IPS-18a (cell line): ENCODE measurements around the gene RIC1.
"Not testable (repeated sequence)": the region's sequence is repeated elsewhere in the genome, so short reads cannot be mapped to it uniquely, and the experiment has no call there.

Experiments used
- H3K27ac ChIP-seq: one replicate; pipeline ENCODE4 v1.5.1; 2013; ENCODE audit warnings: low read length
- H3K27me3 ChIP-seq: one replicate; pipeline ENCODE4 v1.6.1; 2013; ENCODE audit warnings: mild to moderate bottlenecking, low read length; ENCODE audit not compliant: control insufficient read depth, insufficient read depth
- H3K36me3 ChIP-seq: one replicate; pipeline ENCODE4 v1.6.1; 2013; ENCODE audit warnings: low read depth, low read length; ENCODE audit not compliant: control insufficient read depth
- H3K4me1 ChIP-seq: one replicate; pipeline ENCODE4 v1.6.1; 2013; ENCODE audit warnings: low read depth, low read length; ENCODE audit not compliant: control insufficient read depth
- H3K4me3 ChIP-seq: one replicate; pipeline ENCODE4 v1.5.1; 2013; ENCODE audit warnings: low read length
- H3K9ac ChIP-seq: one replicate; pipeline ENCODE4 v1.6.1; 2013; ENCODE audit warnings: mild to moderate bottlenecking, low read length, moderate library complexity
- H3K9me3 ChIP-seq: one replicate; pipeline ENCODE4 v1.6.1; 2013; ENCODE audit warnings: low read depth, low read length; ENCODE audit not compliant: control insufficient read depth

The RIC1 gene

DNA sequence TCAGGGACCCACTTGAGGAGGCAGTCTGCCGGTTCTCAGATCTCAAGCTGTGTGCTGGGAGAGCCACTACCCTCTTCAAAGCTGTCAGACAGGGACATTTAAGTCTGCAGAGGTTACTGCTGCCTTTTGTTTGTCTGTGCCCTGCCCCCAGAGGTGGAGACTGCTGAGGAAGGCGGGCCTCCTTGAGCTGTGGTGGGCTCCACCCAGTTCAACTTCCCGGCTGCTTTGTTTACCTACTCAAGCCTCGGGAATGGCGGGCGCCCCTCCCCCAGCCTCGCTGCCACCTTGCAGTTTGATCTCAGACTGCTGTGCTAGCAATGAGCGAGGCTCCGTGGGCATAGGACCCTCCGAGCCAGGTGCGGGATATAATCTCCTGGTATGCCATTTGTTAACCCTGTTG lies 54.7 kb downstream of the RIC1 start:
- H3K9me3 ChIP-seq, H3K4me1 ChIP-seq, H3K27me3 ChIP-seq, H3K36me3 ChIP-seq, H3K27ac ChIP-seq, H3K9ac ChIP-seq, H3K4me3 ChIP-seq: not testable (repeated sequence)

DNA sequence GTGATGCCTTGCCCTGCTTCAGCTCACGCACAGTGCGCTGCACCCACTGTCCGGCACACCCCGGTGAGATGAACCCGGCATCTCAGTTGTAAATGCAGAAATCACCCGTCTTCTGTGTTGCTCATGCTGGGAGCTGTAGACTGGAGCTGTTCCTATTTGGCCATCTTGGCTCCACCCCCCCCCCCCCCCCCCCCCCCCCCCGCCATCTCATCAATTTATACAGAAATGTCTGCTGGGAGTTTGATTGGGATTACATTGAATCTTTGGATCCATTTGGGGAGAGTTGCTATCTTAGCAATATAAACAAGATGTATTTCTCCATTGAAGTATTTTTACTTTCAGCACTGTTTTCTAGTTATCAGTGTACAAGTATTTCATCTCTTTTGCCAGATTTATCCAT lies 55.2 kb downstream of the RIC1 start:
- H3K4me3 ChIP-seq = no peak overlapping the region
- H3K36me3 ChIP-seq = no peaks in the 10 kb centered on the region
- no peaks in the 10 kb centered on the region for H3K4me1 ChIP-seq
- H3K9ac ChIP-seq = no peak overlapping the region
- H3K9me3 ChIP-seq = no peaks in the 10 kb centered on the region
- H3K27me3 ChIP-seq = no peaks in the 10 kb centered on the region
- H3K27ac ChIP-seq = no peak overlapping the region

DNA sequence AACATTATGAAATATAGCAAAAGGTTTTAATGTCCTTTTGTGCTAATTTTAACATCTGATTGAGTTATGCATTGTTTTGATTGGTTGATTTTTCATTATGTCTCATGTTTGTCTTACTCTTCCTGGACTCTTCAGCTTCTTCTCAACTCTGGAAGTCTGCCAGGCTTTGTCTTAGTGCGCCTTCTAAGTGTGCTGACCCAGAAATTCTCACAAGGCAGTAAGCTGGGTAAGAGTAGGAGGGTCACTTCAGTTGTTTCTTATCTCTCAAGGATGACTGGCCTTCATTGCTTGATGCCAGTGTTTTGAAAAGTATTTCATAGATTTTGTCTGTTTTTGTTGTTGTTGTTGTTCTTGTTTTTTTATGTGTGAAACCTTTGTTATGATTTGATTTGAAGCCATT lies 59.2 kb downstream of the RIC1 start:
- H3K4me1 ChIP-seq = no peaks in the 10 kb centered on the region
- no peak overlapping the region for H3K27ac ChIP-seq
- H3K9me3 ChIP-seq = no peaks in the 10 kb centered on the region
- no peak overlapping the region for H3K4me3 ChIP-seq
- H3K27me3 ChIP-seq = no peaks in the 10 kb centered on the region
- H3K9ac ChIP-seq = no peak overlapping the region
- no peaks in the 10 kb centered on the region for H3K36me3 ChIP-seq

DNA sequence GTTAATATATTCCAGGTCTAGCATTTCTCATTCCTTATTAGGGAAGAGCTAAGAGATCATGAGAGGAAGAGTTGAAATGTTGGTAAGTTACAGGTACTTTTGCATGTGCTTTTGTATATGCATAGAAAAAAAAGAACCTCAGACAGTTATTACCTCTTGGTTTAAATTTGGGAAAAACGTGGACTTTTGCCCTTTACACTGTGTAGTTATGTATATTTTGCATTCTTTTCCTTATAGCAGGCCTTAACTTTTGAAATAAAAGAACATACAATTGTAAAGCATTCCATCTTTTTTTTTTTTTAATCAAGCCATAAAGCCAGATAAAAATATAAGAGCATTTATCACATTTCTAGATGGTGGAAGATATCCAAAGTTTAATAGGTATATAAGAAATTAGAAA lies 61.4 kb downstream of the RIC1 start:
- Histone ChIP-seq H3K4me3 (no peak overlapping the region), H3K9me3 (no peaks in the 10 kb centered on the region), H3K27ac (no peak overlapping the region), H3K27me3 (no peaks in the 10 kb centered on the region), H3K4me1 (no peaks in the 10 kb centered on the region), H3K9ac (no peak overlapping the region), H3K36me3 (no peaks in the 10 kb centered on the region)

DNA sequence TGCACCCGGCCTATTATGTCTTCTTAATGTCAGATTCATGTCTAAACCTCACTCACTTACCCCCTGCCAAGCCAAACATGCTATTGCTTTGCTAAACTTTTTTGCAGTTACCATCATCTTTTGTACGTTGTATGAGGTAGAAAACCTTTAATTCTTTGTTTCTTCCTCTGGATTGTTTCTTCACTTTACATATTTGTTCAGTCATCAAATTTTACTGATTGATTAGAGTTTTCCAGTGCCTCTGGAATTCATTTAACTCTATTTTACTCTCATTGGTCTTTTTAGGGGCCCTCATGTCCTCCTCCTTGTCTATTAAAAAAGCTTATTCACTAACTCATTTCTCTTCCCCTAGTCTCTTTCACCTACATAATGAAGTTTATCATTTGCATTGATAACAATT lies 67.0 kb downstream of the RIC1 start:
- Histone ChIP-seq H3K4me3 (no peak overlapping the region), H3K9ac (no peak overlapping the region), H3K9me3 (no peaks in the 10 kb centered on the region), H3K27me3 (no peaks in the 10 kb centered on the region), H3K27ac (no peak overlapping the region), H3K4me1 (no peaks in the 10 kb centered on the region), H3K36me3 (no peaks in the 10 kb centered on the region)

DNA sequence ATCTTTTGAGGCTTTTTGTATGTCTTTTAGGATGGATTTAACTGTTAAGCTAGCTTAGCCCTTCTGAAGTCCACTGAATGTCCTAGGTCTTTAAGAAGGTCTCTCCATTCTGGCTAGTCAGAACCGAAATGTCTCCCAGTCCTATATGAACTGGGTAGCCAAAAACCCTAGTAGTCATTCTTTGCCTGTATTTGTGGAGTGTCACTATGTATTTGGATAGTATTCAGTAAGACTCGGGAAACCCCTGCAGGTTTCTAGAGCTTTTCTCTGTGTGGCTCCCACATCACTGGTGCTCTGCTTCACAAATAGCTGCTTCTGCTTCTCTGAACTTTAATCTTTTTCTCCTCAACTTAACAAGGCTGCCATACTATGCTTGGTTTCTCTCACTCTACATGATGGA lies 68.0 kb downstream of the RIC1 start:
- no peak overlapping the region for H3K27ac ChIP-seq

DNA sequence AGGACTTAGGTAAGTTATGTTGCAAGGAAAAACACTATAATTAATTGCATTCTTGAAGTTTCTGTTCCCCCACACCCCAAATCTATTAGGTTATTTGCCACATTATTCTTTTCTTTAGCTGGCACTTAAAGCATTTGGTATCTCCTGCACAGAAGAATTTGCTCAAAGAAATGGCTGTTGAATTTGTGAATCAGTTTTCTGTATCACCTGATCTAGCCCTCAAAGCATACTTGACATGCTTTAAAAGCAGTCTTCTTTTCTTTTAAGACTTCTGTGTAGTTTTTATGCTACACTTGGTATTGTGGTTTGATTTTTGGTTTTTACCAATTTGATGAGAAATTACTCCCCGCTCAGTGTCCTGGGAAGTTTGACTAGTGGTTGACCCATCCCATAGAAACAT lies 69.1 kb downstream of the RIC1 start:
- no peak overlapping the region for H3K9ac ChIP-seq
- no peaks in the 10 kb centered on the region for H3K36me3 ChIP-seq
- H3K27me3 ChIP-seq = no peaks in the 10 kb centered on the region
- H3K4me3 ChIP-seq = no peak overlapping the region
- no peak overlapping the region for H3K27ac ChIP-seq
- H3K4me1 ChIP-seq = no peaks in the 10 kb centered on the region
- no peaks in the 10 kb centered on the region for H3K9me3 ChIP-seq

More for the DNA sequence above, 68.0 kb downstream of the RIC1 start:
- Histone ChIP-seq H3K27me3 (no peaks in the 10 kb centered on the region), H3K4me3 (no peak overlapping the region), H3K9me3 (no peaks in the 10 kb centered on the region), H3K9ac (no peak overlapping the region), H3K36me3 (no peaks in the 10 kb centered on the region), H3K4me1 (no peaks in the 10 kb centered on the region)

DNA sequence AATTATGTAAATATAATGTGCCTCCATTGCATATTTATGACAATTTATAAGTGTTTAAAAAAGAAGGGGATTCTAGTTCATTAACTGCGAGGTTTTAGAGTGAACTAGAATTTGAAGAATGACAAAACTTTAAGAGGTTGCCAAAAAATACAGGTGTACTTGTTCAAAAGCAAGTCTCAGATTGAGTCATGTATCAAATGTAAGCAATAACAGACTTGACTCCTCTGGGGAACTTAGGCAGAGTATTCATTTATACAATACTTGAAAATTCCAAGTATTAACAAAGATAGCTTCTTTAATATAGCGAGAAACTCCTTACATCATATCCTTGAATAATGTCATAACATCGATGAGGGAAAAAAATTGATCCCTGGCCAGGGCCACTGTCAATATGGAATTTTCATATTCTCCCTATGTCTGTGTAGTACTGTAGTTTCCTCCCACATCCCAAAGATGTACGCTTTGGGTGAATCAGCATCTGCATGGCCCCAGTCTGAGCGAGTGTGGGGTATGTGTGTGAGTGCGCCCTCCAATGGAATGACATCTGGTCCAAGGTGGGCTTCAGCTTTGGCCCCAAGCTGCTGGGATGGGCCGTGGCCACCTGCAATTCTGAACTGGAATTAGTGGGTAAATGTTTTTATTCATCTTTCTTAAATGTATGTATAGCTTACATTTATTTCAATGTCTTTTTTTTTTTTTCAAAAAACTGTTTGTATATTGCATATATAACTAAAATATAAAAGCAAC lies 70.1 kb downstream of the RIC1 start:
- H3K36me3 ChIP-seq = no peaks in the 10 kb centered on the region
- no peaks in the 10 kb centered on the region for H3K27me3 ChIP-seq
- no peak overlapping the region for H3K9ac ChIP-seq
- no peak overlapping the region for H3K27ac ChIP-seq
- no peaks in the 10 kb centered on the region for H3K4me1 ChIP-seq
- no peaks in the 10 kb centered on the region for H3K9me3 ChIP-seq
- no peak overlapping the region for H3K4me3 ChIP-seq

DNA sequence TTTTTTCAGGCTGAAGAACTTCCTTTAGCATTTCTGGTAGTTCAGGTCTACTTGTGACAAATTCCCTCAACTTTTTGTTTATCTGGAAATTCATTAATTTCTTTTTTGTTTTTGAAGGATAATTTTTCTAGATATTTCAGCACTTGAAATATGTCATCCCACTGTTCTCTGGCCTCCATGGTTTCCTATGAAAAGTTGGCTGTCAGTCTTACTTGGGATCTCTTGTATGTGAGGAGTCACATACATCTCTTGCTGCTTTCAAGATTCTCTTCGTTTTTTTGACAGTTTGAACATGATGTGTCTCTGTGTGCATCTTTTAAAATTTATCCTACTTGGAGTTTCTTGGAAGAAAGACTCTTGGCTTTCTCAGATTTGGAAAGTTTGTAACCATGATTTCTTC lies 79.5 kb downstream of the RIC1 start:
- Histone ChIP-seq H3K36me3 (no peaks in the 10 kb centered on the region), H3K27ac (no peak overlapping the region), H3K9me3 (peaks cover 5% of the 10 kb centered on the region), H3K9ac (no peak overlapping the region), H3K4me1 (no peaks in the 10 kb centered on the region), H3K27me3 (no peaks in the 10 kb centered on the region), H3K4me3 (no peak overlapping the region)

DNA sequence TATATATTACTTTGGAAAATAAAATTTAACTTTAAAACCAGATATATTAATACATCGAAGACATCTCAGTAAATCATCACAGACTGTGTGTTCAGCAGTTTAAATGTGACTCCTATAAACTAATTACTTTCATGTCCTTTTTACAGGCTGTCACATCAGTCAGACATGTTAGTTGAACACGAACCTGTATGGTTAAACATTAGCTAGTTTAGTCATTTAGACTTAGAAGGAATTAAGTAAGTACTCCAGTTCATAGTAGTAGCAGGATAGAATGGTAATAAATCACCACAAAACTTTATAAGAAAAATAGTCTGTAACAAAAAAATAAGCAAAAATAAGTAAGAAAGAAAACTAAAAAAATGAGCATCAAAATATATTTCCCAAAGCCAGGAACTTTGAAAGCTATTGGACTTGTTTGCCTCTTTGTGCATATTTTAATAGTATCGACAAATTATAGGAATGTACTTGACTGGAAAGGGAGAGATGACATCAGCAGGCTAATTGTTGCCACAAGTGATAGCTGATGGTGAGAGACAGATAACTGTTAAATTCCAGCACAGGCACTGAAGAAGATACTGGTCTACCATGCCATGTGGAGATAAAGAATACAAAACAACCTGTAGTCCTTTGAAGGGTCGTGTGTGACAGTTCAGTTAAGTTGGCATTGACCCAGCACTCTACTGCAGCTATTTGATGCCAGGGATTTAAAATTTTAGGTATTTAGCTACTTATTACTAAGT lies 83.9 kb downstream of the RIC1 start:
- Histone ChIP-seq H3K9ac (no peak overlapping the region), H3K27ac (no peak overlapping the region), H3K36me3 (no peaks in the 10 kb centered on the region), H3K4me3 (no peak overlapping the region), H3K9me3 (peaks cover 5% of the 10 kb centered on the region), H3K27me3 (no peaks in the 10 kb centered on the region), H3K4me1 (no peaks in the 10 kb centered on the region)

DNA sequence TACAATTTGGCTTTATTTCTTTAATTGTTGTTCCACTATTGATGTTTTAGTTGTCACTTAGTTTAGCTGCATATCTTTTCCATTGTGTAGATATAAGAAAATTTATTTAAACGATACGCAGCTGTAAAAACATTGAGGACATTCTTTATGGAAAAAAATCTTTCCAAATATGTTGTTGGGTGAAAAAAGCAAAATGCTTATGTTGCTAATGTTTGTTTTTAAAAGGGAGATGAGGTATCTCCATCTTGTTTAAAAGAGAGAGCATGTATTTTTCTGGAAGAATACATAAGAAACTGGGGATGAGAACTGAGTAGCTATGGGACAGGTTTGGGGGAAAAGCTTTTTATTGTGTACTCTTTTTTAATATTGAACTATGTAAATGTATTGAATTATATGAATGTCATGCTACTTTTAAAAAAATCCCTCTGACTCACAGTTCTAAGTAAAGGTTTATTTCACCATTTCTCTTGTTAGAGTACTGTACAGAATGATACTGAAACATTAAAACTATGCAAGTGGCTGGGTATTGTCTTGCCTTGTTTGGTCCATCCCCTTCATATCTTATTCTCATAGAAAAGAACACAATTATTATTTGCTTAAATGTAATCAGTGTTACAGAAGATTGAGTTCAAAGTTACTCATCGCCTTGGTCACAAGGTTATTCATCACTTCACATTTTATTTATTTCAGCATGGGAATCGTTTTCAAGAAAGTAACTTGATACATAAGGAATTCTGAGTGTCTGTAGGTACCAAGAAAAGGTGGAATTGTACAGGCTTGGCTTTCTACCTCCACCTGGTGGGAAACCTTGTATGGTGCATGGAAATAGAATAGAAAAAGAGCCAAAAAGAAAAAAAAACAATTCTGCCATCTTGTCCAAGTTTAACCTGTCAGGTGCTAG lies 85.8 kb downstream of the RIC1 start:
- no peak overlapping the region for H3K27ac ChIP-seq
- no peaks in the 10 kb centered on the region for H3K36me3 ChIP-seq

More for the DNA sequence above, 85.8 kb downstream of the RIC1 start:
- Histone ChIP-seq H3K4me1 (no peaks in the 10 kb centered on the region), H3K9me3 (no peaks in the 10 kb centered on the region), H3K9ac (no peak overlapping the region), H3K27me3 (no peaks in the 10 kb centered on the region), H3K4me3 (no peak overlapping the region)
